Esophagus muscularis mucosa (tissue), 4 donors: ENCODE data around the gene BRD1. TPM values are rescaled to one million over a fixed set of nuclear protein-coding genes. Genes with fewer than 3 reads are reported as not detected.

Source experiments
- DNase-seq: peaks from one replicate; pipeline ENCODE4 v3.0.0-alpha.2; 2017; ENCODE audit errors: extremely low spot score
- H3K27ac ChIP-seq, 4 donors: fragments of 200-600 bp; sonication (generic); replicated peaks in 1 of 4; 1 replicate in 3 of 4; 2 replicates in 1 of 4; pipeline ENCODE4 v1.5.1; 2016 to 2019; ENCODE audit warnings: mild to moderate bottlenecking in 1 of 4
- H3K27me3 ChIP-seq, 4 donors: fragments of 200-600 bp; sonication (generic); one replicate each; pipeline versions ENCODE4 v1.5.1 to v1.6.0; 2016 to 2019
- H3K36me3 ChIP-seq, 4 donors: fragments of 200-600 bp; sonication (generic); one replicate each; pipeline ENCODE4 v1.5.1; 2016 to 2019
- H3K4me1 ChIP-seq, 4 donors: fragments of 200-600 bp; sonication (generic); one replicate each; pipeline ENCODE4 v1.5.1; 2016 to 2019
- H3K4me3 ChIP-seq, 4 donors: fragments of 200-600 bp; sonication (generic); 1 replicate in 2 of 4; 2 replicates in 2 of 4; pipeline ENCODE4 v1.5.1; 2016 to 2019; ENCODE audit warnings: mild to moderate bottlenecking in 4 of 4, moderate library complexity in 1 of 4
- H3K9me3 ChIP-seq, 4 donors: fragments of 200-600 bp; sonication (generic); 1 replicate in 3 of 4; 2 replicates in 1 of 4; pipeline ENCODE4 v1.5.1; 2016 to 2019
- EP300 ChIP-seq: sonication (generic); formaldehyde crosslinking; IDR thresholded peaks from one replicate; pipeline ENCODE4 v1.6.1; 2017; ENCODE audit warnings: antibody characterized with exemption
- POLR2A ChIP-seq: fragments of 450-650 bp; IDR thresholded peaks from one replicate; pipeline ENCODE4 v1.6.1; 2017; ENCODE audit warnings: antibody characterized with exemption, moderate library complexity, mild to moderate bottlenecking, low read depth
- POLR2AphosphoS5 ChIP-seq, 2 donors: sonication (generic); formaldehyde crosslinking; IDR thresholded peaks; one replicate each; pipeline ENCODE4 v1.6.1; 2017; ENCODE audit warnings: antibody characterized with exemption in 2 of 2
- WGBS: methylation state at CpG from one replicate; pipeline ENCODE4 v1.1.5; 2018; 5-methylcytosine and 5-hydroxymethylcytosine counted together
- intact Hi-C: fragments of 100-400 bp; cut with DNase I; formaldehyde crosslinking; loops from one replicate; pipeline ENCODE4 v1.15.1; 2023
- total RNA-seq, 4 donors: library from RNA; depleted of rRNA; stranded (reverse); fragments of >200 nt; gene quantifications; one replicate each; pipeline versions ENCODE4 v1.1.0 to v1.2.1, GENCODE V29; 2016
- TF ChIP-seq, protein P1 (sequence below), 3 experiments: fragments of 200-600 bp in 2 of 3; fragments of 450-650 bp in 1 of 3; sonication (generic) in 2 of 3; IDR thresholded peaks; one replicate each; pipeline ENCODE4 v1.5.1; 2017 to 2019; ENCODE audit warnings: antibody characterized with exemption in 3 of 3, mild to moderate bottlenecking in 2 of 3, moderate library complexity in 1 of 3

BRD1 gene
- total RNA-seq, 4 donors from 2014 or later: 36.5 to 54.1 (median 51.4) TPM

DNA sequence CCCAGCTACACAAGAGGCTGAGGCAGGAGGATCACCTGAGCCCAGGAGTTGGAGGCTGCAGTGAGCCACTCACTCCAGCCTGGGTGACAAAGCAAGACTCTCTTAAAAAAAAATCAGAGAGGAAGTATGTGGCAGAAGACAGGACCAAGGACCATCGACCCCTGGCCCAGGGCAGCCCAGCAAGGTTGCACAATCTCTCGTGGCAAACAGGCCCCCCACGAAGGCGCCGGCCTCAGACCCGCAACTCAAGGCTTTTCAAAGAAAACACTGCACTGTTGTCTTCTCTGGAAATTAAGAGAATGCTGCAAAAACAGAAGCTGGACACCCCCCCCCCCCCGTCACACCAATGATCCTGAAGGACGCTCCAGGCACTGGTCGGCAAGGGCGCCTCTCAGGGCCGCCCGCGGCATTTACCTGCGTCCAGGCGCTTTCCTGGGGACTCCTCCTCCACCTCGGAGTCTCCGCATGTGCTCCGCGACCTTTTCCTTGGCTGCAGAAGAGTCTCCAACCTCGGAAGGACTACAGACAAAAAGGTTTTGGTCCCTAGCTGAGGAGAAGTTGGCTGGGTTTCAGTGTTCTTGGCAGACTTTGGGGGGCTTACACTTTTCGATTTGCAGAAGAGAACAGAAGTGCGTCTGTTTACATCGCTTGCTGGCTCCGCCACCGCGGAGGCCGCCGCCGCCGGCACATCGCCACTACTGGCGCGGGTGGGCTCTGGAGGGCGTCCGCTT lies 40.5 kb downstream of the BRD1 start:
- 90% methylated on average over 29 of the region's 35 CpGs for WGBS

DNA sequence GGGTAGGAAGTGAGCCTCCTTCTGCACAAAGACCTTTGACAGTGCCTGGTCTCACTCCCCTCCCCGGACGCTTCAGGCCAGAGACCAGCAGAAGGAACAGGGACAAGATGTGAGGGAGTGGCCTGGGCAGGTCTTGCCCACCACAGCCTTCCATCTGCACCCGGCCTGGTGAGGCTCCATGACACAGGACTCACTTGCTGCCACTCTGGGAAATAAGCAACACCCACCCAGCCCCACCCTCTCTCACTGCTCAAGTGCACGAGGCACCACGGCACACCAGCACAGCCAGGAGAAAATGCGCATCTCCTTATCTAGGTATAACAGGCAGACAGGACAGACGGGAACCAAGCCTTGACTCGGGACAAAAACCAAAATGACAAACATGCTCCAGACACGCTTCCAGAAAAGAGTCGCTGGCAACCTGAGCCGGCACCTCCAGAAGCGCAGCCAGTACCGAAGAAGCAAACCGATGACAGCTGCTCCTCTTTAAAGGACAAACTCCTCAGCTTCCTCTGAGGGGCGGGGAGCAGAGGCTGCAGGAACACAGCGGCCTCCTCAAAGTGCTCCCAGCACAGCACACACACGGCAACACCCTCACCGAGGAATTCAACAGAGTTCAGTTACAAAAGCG lies 41.7 kb downstream of the BRD1 start:
- no peak for DNase-seq
- peak overlapping the region in 1 of 4 donors; percentile 11 for H3K27ac ChIP-seq
- H3K9me3 ChIP-seq: no peaks in the 10 kb centered on the region
- WGBS: 75% methylated on average over 17 of the region's 19 CpGs
- peaks cover 49 to 84% (median 67%) of the 10 kb centered on the region in 4 donors for H3K4me1 ChIP-seq
- H3K36me3 ChIP-seq: peaks cover 26 to 80% (median 71%) of the 10 kb centered on the region in 4 donors
- intact Hi-C loops: no loop called here
- H3K27me3 ChIP-seq: no peaks in the 10 kb centered on the region
- H3K4me3 ChIP-seq: no peak overlapping the region
- TF ChIP-seq, protein P1, sequence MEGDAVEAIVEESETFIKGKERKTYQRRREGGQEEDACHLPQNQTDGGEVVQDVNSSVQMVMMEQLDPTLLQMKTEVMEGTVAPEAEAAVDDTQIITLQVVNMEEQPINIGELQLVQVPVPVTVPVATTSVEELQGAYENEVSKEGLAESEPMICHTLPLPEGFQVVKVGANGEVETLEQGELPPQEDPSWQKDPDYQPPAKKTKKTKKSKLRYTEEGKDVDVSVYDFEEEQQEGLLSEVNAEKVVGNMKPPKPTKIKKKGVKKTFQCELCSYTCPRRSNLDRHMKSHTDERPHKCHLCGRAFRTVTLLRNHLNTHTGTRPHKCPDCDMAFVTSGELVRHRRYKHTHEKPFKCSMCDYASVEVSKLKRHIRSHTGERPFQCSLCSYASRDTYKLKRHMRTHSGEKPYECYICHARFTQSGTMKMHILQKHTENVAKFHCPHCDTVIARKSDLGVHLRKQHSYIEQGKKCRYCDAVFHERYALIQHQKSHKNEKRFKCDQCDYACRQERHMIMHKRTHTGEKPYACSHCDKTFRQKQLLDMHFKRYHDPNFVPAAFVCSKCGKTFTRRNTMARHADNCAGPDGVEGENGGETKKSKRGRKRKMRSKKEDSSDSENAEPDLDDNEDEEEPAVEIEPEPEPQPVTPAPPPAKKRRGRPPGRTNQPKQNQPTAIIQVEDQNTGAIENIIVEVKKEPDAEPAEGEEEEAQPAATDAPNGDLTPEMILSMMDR (IDR thresholded peaks at IDR 0.05): no peak
- TF ChIP-seq POLR2A: no peak

More for the DNA sequence above, 40.5 kb downstream of the BRD1 start:
- intact Hi-C loops: no loop called here
- H3K4me1 ChIP-seq: peaks cover 55 to 84% (median 71%) of the 10 kb centered on the region in 4 donors
- H3K27ac ChIP-seq: no peak overlapping the region
- H3K4me3 ChIP-seq: no peak overlapping the region
- H3K36me3 ChIP-seq: peaks cover 27 to 79% (median 70%) of the 10 kb centered on the region in 4 donors
- TF ChIP-seq, protein P1 (IDR thresholded peaks at IDR 0.05): no peak
- no peak for TF ChIP-seq POLR2AphosphoS5 (IDR thresholded peaks at IDR 0.05)
- no peak for TF ChIP-seq EP300
- TF ChIP-seq POLR2A: no peak
- H3K9me3 ChIP-seq: no peaks in the 10 kb centered on the region
- no peaks in the 10 kb centered on the region for H3K27me3 ChIP-seq
- no peak for DNase-seq

DNA sequence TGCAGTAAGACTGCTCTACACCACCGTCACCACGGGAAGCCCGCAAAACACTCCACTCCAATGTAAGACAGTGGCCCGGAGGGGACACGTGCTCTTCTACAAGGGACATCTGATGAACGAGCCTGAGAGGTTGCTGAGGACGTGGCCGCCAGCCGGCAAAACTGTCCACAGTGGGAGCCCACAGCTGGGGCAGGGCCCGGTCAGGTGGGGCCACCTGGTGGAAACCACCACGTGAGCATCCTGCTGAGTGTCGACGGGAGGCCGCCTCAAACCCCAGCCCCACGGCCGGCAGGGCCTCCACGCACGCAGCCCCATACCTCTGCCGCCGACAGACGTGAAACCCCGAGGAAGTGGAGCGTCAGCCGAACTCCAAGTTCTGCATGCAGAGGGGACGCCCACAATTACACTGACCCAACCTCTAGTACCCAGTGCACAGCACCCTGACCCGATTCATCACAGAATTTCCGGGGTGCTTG lies 42.6 kb downstream of the BRD1 start:
- intact Hi-C loops: no loop called here
- H3K4me3 ChIP-seq: no peak overlapping the region
- no peak overlapping the region for H3K27ac ChIP-seq
- H3K27me3 ChIP-seq: no peaks in the 10 kb centered on the region
- DNase-seq: no peak
- TF ChIP-seq, protein P1 (IDR thresholded peaks at IDR 0.05): no peak
- no peak for TF ChIP-seq POLR2AphosphoS5 (IDR thresholded peaks at IDR 0.05)
- no peaks in the 10 kb centered on the region for H3K9me3 ChIP-seq
- peaks cover 26 to 84% (median 68%) of the 10 kb centered on the region in 4 donors for H3K36me3 ChIP-seq
- 92% methylated on average over 17 of the region's 27 CpGs for WGBS
- peaks cover 49 to 84% (median 67%) of the 10 kb centered on the region in 4 donors for H3K4me1 ChIP-seq

DNA sequence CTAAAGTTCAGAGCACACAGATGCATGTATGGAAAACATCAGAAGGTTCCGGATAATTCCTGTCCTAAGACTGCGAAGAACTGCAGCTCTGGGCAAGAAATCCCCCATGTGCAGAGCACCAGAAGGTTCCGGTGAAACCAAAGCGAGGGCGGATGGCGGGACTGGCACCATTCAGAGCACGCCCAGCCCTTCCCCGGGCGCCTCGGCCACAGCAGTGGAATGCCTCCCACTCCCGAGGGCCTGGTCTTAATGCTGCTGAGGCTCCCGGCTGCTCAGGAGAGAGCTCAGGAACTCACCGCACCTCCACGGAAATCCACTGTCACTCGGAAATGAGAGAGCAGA lies 43.1 kb downstream of the BRD1 start:
- intact Hi-C loops: no loop called here
- no peak for DNase-seq
- Histone ChIP-seq H3K36me3 (peaks cover 26 to 84% (median 66%) of the 10 kb centered on the region in 4 donors), H3K27me3 (no peaks in the 10 kb centered on the region), H3K4me3 (no peak overlapping the region), H3K27ac (no peak overlapping the region), H3K9me3 (no peaks in the 10 kb centered on the region), H3K4me1 (peaks cover 49 to 84% (median 67%) of the 10 kb centered on the region in 4 donors)
- no peak for TF ChIP-seq POLR2A
- no peak for TF ChIP-seq EP300
- TF ChIP-seq, protein P1 (IDR thresholded peaks at IDR 0.05): no peak
- 96% methylated on average over 13 of the region's 15 CpGs for WGBS
